ENCODE data around the gene TUBGCP3.
"Not testable (repeated sequence)": the region's sequence is repeated elsewhere in the genome, so short reads cannot be mapped to it uniquely, and the experiment has no call there.

Gene TUBGCP3

DNA sequence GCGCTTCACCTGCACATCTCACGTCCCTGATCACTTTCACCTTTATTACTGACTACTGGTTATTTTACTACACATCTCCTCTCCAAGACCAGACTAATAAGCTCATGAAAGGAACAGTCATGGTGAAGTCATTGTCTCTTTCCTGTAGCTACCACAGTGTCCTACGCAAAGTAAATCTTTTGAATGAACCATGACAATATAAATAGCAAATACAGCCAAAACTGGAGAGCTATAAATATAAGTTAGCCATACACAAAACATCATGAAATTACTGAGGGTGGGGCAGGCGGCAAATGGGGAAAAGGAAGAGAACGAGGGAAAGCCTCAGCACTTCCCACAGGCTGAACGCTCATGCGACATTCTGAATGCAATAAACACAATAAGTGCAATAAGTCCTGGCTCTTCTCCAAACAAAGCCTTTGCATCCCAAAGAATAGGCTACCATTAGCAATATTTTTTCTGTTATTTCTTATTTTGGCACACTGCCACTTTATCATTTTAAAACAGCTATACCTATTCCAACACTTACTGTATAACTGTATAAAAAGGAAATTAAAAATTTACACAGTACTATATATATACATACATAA, 62.5 kb downstream of the TUBGCP3 start:
- no peak for DNase-seq

DNA sequence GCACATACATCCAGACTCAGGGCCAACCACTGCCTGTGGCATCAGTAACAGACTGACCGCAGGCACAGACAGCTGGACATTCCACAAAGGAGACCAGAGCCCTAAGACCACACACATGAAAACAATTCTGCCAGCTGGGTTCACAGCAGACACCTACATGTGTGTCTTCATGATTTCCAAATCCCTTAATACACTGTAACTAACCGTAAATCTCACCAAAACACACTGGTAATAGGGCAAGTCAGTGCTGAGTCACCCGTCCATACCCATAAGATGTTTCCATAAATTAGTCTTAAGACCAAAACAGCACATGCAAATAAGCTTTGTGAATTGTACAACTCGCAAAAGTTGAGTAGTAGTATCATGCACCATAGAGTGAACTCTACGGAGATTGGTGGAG, 65.4 kb downstream of the TUBGCP3 start:
- no peak for DNase-seq

DNA sequence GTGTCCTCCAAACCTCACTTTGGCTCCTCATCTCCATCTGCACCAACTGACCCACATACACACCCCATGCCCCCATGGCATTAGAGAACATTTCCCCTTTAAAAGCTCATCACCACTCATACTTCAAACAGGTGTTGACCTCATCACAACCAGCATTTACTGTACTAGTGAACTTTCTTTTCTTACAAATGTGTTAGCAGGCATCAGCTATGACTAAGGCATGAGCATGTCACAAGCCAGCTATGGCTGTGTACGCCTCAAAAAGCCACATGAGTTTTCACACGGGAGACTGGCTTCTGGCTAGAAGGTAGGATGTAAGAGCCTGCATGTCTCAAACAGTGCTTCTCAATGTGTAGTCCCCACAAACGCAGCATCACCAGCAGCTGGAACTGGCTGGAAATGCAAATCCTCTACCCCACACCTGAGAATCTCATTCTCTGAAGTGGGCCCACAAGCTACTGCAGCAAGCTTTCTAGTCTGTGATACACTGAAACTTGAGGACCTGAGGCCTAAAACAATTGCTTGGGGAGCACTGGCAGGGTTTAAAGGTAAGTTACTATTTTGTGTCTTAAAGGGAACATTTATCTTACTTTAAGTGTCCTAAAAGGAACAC, 66.8 kb downstream of the TUBGCP3 start:
- no peak for DNase-seq

DNA sequence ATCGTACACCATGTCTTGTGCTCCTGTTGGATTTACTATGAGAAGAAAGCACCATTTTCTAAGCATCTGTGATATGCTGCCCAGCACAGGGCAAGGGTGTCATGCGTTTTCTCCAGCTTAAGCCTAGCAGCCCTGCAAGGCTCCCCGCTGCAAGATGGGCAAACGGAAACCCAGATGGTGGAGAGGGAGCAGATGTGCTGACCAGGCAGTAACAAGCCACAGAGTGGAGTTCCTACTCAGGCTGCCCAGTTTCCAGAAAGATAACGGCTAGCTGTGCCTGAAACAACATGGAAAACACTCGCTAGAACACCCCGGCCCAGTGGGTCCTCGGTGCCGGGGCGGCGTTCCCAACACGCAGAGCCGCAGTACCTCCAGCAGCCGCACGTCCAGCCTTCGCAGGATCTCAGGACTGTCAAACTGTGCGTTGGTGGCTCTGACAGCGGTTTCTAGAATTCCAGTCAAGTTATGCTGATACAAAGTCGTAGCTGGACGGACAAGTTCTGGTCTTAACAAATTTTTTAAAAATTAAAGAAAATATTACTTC, 68.4 kb downstream of the TUBGCP3 start:
- DNase-seq: no peak

DNA sequence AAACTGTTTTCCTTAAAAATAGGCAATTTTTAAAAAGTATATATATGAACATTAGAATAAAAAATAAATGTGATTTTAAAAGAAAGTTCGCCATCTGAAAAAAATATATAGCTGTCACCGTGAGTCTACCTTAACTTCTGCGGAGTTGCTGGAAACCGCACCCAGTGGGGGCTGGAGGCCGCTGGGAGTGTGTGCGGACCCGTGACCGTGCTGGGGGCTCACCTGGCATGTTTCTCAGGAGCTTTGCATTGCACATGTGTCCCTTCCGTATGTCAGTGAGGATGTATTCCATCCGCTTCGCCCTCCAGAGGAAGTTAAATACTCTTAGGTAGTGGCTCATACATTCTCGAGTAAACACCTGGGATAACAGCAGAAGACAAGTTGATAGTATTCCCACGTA, 71.7 kb downstream of the TUBGCP3 start:
- DNase-seq: no peak

DNA sequence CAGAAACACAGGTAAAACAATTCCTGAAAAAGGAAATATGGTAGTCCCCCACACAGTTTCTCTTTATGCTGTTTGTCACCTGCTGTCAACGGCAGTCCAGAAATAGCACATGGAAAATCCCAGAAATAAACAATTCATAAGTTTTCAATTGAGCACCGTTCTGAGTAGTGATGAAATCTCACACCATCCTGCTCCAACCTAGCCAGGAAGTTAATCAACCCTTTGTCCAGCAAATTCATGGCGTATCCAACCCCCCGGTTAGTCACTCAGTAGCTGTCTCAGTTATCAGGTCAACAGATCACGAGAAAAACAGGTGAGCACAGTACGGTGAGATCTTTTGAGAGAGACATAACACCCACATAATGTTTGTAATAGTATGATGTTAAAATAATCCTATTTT, 74.2 kb downstream of the TUBGCP3 start:
- DNase-seq: no peak

DNA sequence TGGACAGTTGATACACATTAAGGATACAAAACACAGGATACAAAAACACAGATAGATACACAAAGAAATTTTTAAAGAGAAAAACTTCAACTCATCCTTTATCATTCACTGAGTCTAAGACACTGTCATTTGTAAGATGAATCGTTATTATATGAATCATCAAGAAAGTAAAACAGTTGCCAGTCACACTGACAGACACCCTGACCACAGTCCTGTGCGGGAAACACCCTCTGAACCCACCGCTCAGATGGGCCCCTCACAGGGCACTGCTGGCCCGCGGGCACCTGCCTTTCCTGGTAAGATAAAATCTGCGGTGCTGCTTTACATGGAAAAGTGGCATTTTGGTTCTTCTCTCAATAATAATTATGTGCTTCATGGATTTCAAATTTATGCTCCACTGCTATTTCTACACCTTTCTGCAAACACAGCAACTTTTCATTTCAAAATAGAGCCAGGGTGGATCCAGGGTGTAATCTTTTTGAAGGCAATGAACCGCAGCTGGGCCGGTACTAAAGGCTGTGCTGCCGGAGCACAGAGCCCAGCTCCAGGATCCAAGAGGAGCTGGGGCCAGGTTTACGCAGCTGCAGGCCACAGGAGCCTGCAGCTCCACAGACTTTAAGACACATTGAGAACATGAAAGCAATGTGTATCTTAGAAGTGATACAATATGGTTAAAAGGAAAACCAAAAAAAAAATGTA, 76.8 kb downstream of the TUBGCP3 start:
- no peak for DNase-seq

DNA sequence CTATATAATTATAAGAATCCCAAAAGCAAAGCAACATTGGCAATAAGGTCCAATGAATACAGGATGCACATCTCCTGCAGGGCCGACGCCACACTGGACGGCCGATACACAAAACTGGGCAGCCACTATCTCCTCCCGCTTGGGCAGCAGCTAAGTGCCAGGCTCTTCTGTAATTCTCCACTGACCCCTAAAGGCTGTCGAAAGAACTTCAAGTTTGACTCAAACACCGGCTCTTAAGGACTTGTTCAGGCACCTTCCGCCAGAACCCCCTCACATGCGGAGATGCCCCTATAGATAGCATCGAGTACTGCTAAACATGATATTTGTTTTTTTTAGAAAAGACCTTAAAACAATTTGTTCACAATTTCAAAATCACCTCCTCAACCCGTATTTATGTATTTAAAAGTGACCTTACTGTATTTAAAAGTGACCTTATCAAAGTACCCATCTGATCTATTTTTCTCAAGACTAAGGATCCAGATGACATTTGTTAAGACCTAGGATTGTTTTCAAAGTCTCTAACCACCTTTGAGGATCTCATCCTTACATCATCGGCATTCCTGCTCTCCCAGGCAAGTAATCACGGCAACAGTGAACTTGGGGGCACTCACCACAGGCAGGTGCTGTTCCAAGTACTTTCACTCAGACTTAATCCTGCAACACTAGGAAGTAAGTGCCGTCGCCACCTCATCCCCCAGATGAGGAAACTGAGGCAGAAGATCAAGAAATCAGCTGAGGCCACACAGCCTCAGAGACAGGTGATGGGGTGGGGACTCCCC, 77.8 kb downstream of the TUBGCP3 start:
- DNase-seq: no peak

DNA sequence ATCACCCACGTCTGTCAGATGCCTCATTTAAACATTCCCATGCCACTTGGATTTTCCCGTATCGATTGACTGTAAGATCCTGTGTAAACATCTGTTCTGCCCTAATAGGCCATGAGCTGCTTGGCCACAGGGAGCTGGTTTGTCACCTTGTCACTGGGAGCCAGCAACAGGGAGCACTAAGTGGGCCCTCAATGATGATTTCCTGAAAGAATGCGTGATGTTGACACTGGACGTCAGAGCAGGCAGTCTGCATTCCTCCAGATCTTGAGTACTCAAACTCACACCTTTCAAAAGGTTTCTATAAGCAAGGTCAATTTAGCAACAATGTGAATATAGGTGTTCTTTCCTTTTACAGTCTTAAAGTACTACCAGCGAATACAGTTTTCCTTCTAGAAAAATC, 78.8 kb downstream of the TUBGCP3 start:
- no peak for DNase-seq

DNA sequence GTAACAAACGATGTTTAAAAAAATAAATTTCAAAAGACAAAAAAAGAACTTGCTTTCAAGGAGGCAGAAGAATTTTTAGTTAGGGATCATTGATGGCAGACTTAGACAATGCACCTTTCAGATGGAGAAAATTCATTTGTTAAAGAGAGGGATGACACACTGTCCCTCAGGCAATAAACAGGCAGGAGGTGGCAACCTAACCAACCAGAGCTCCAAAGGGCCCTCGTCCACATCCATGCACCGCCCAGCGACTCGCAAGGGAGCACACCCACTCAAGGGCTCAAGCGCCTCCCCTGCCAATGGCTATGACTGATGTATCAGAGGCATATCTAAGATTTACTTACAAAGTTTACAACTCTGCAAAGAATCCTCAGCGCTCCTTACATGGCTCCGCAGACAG, 81.9 kb downstream of the TUBGCP3 start:
- DNase-seq: no peak

DNA sequence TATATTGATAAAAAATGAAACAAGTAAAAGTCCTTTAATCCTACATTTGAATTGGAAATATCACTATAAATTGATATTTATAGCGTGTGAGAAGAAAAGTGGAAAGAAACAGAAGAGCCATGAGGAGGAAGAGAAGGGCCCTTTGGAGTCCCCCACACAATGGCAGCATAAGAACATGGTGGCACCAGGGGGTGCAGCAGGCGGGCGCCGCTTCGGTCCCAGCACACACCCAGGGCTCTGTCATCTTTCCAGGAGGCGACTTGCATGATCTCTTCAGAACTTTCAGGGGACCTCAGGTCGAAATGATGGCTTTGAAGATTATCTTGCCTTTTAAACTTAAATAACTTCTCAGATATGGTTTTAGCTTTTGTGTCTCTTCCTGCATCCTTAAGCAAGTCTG, 91.8 kb downstream of the TUBGCP3 start:
- no peak for DNase-seq

DNA sequence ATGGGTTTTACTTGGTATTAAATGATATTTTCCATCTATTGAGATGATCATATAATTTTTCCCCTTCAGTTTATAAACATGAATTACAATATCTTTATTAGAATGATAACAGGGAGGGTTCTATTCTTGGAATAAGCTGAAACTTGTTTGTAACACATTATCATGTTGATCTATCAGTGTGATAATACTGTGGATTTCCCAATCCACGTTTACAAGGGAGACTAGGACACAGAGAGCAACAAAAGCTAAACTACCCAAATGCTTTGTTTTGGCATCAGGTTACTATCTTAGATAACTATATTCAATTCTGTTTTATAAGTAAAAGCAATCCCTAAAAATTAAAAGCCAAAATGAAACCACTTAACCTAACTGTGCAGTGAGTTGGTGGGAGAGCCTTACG, 92.5 kb downstream of the TUBGCP3 start:
- DNase-seq: no peak

DNA sequence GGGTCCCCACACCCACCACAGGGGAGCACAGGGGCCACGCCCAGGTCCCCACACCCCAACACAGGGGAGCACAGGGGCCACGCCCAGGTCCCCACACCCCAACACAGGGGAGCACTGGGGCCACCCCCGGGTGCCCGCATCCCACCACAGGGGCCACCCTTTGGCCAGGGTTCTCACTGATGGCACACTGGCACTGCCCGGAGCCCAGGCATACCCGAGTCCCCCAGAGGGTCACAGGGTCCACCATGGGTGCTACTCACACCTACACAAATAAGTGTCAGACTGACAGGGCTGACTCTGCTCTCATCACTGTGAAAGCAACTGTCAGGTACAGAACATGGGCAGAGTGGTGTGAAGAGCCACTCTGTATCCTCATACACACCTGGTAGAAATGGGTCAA, 98.8 kb downstream of the TUBGCP3 start:
- no peak for DNase-seq

DNA sequence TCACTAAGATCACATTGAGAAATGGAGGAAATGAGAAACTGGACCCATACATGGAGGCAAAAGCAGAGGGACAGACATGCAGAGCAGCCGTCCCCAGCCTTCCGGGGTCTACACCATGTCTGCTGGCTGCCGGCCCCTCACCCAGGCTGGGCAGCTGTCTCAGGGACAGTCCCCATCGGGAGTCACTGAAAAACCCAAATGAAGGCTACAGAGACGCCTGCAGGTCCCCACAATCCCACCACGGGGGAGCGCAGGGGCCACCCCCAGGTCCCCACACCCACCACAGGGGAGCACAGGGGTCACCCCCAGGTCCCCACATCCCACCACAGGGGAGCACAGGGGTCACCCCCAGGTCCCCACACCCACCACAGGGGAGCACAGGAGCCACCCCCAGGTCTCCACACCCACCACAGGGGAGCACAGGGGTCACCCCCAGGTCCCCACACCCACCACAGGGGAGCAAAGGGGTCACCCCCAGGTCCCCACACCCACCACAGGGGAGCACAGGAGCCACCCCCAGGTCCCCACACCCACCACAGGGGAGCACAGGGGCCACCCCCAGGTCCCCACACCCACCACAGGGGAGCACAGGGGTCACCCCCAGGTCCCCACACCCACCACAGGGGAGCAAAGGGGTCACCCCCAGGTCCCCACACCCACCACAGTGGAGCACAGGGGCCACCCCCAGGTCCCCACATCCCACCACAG, 99.5 kb downstream of the TUBGCP3 start:
- not testable (repeated sequence) for DNase-seq

DNA sequence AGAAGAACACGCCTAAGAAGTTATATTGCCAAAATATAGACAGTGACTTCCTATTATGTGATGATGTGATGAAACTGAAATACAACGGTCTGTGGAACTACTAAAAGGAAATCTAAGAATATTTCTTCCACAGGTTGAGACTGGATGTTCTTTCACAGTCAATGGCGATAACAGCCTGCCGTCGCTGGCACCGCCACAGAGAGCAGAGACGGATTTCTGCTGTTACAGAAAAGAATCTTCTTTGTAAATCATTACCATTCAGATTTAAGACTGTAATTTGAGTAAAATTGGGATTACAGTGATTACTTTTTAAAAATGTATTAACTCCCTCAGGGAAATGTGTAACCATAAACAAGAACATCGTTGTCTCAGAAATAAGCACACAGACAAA, 100.8 kb downstream of the TUBGCP3 start:
- no peak for DNase-seq

DNA sequence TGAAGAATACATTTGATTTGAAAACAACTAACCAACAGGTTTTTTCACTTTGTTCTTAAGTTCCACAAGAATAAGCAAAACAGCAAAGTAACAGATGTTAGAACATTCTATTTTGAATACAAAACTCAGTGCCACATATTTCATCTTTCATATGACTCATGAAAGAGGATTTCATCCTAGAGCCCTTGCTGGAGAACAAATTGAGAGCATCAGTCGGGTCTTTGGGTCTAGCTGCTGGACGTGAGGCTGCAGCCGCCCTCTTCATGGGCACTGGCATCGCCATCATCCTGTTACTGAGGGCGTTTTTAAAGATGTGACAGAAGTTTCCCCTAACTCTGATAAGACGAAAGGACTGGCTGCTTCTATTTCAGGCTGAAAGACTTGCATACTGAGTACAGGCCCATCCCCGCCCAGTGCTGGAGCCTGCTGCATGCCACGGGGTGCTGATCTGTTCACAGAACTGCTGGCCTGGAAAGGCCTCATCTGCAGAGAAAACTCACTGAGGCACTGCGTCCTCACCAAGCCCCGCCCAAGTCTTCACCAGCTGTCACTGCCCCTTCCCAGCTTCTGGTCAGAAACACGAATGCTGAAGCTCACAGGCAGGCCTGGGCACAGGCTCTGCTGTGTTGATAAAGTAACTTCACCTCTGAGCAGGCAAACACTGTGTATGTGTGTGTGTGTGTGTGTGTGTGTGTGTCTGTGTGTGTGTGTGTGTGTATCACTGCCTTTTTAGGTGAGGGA, 101.4 kb downstream of the TUBGCP3 start:
- no peak for DNase-seq

DNA sequence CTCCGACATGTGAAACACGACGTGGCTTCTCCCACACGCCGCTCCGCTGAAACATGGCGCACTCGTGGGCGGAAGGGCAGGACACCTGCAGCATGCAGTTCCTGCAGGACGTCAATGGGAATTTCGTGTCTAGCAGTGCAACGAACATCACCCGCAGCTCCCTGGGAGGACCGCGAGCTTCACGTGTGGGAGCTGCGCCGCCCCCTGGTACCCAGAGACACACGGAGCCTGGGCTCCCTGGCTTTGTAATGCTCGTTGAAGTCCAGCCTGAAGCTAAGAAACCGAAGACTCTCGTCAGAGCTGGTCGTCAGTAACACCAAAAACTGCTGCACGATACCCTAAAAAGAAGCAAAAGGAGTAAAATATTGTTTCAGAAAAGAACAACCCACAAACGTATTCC, 102.1 kb downstream of the TUBGCP3 start:
- not testable (repeated sequence) for DNase-seq

DNA sequence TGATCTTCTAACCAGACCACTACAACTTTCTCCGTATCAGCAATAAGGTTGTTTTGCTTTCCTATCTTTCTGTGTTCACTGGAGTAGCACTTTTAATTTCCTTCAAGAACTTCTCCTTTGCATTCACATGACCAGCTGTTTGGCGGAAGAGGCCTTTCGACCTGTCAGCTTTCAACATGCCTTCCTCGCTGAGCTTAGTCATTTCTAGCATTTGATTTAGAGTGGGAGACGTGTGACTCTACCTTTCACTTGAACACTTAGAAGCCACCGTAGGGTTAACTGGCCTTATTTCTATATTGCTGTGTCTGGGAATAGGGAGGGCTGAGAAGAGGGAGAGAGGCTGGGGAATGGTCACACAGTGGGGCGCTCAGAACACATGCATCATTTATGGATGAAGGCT, 104.7 kb downstream of the TUBGCP3 start:
- no peak for DNase-seq

DNA sequence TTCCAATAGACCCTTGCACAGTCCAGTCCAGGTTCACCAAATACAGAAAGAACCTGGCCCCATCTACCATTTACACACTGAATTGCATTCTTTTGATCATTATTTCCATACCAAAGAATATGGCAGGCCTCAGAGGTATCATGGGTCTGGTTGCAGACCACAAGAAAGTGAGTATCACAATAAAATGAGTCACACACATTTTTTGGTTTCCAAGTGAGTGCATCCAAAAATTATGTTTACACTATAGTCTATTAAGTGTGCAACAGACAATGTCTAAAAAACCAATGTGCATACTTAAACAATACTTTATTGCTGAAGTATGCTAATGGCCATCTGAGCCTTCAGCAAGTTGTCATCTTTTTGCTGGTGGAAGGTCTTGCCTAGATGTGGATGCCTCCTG, 106.5 kb downstream of the TUBGCP3 start:
- DNase-seq: no peak

DNA sequence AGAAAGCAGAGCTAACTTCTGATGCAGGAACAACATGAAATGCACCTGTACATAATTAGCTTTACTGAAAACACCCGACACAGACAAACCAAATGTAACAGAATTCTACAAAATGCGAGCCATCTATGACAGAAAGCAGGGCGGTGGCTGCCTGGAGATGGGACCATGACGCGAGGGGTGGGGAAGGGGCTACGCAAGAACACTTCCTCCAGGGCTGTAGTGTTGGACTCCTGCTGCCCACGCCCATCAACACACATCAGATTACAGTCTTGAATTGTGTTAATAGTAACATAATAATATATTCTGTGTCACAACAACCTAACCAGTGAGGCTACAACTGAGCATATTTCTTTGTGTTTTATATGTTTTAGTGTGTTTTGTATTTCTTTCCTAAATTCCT, 108.6 kb downstream of the TUBGCP3 start:
- no peak for DNase-seq

DNA sequence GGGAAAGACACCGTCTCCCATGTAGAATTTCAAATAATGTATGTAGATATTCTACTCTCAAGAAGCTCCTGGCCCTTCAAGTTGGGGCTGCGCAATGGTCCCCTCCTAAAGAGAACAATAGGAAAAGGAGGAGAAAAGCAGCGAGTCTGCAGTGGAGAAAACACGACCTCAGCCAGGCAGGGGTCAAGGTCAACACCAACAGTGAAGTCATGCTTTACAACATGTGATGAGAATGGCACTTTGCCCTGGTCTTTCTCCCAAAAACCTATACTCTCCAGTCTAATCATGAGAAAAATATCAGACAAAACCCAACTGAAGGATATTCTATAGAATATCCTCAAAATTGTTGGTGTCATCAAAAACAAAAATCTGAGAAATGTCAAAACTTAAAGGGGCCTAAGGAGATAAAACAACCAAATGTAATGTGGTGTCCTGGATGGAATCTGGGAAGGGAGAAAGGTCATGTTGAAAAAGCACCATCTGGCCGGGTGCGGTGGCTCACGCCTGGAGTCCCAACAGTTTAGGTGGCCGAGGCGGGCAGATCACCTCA, 110.8 kb downstream of the TUBGCP3 start:
- DNase-seq: no peak

DNA sequence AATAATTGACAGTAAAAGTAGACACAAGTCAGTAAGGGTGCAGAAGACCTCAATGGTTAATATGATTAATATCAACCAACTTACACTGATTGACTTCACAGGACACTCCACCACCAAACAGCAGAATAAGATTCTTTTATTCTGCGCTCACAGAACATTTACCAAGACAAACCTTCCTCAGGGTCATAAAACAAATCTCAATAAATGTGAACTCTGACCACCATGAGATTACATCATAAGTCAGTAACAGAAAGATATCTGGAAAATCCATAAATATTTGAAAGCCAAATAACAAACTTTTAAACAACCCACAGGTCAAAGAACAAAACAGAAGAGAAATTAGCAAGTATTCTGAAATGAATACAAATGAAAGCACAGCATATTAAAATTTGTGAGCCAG, 112.1 kb downstream of the TUBGCP3 start:
- no peak for DNase-seq
